ENCODE data around the gene ZCWPW1.

Gene ZCWPW1

DNA sequence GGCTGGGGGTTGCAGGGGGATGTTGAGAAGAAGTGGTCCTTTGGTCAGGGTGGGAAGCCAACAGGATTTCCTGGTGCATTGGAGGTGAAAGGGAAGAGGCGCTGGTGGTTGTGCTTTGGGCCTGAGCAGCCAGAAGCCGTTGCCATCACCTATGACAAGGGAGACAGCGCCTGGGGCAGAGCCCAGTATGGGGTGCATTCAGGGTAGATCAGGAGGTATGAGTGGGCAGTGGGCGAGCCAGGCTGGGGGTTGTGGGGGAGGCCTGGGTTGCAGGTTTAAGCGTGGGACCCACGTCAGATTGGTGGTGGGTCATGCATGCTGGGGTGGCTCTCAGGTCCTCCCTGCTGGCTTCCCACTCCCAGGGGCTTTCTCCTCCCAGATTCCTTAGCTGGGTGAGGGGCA is 76.8 kb downstream of the ZCWPW1 start:
- no peaks in the 10 kb centered on the region for H4K20me1 ChIP-seq (ENCODE audit: insufficient read depth, low read length)
- H3F3A ChIP-seq (ENCODE audit: insufficient read depth, low read length), result no peaks in the 10 kb centered on the region
- no peaks in the 10 kb centered on the region for H3K4me1 ChIP-seq (ENCODE audit: insufficient read depth, low read length, severe bottlenecking)
- H3K9ac ChIP-seq (ENCODE audit: low read length), result no peak overlapping the region
- H3K4me3 ChIP-seq (ENCODE audit: low read depth, low read length, poor library complexity, severe bottlenecking), result no peak overlapping the region
- no peak overlapping the region for H3K4me2 ChIP-seq (ENCODE audit: low read length)
- no peak for TF ChIP-seq EZH2 (IDR thresholded peaks at IDR 0.05; ENCODE audit: borderline replicate concordance, low read length)
- TF ChIP-seq CTCF (IDR thresholded peaks at IDR 0.05; ENCODE audit: low read length), result no peak
- no peaks in the 10 kb centered on the region for H3K27me3 ChIP-seq (ENCODE audit: insufficient read depth, low read length)
- peaks cover 94% of the 10 kb centered on the region for H3K36me3 ChIP-seq (ENCODE audit: insufficient read depth, low read length)
- no peaks in the 10 kb centered on the region for H3K9me3 ChIP-seq (ENCODE audit: low read length)
- H2AFZ ChIP-seq (ENCODE audit: low read length), result no peak overlapping the region
- no peak overlapping the region for H3K27ac ChIP-seq (ENCODE audit: low read depth, low read length, poor library complexity, severe bottlenecking)
- H3K79me2 ChIP-seq (ENCODE audit: insufficient read depth, low read length), result no peaks in the 10 kb centered on the region
- H3K9me2 ChIP-seq (ENCODE audit: low read depth, low read length), result no peaks in the 10 kb centered on the region
